Measurements from ENCODE around the gene VPS13D.
"Not testable (repeated sequence)": the region's sequence is repeated elsewhere in the genome, so short reads cannot be mapped to it uniquely, and the experiment has no call there.

VPS13D gene

DNA sequence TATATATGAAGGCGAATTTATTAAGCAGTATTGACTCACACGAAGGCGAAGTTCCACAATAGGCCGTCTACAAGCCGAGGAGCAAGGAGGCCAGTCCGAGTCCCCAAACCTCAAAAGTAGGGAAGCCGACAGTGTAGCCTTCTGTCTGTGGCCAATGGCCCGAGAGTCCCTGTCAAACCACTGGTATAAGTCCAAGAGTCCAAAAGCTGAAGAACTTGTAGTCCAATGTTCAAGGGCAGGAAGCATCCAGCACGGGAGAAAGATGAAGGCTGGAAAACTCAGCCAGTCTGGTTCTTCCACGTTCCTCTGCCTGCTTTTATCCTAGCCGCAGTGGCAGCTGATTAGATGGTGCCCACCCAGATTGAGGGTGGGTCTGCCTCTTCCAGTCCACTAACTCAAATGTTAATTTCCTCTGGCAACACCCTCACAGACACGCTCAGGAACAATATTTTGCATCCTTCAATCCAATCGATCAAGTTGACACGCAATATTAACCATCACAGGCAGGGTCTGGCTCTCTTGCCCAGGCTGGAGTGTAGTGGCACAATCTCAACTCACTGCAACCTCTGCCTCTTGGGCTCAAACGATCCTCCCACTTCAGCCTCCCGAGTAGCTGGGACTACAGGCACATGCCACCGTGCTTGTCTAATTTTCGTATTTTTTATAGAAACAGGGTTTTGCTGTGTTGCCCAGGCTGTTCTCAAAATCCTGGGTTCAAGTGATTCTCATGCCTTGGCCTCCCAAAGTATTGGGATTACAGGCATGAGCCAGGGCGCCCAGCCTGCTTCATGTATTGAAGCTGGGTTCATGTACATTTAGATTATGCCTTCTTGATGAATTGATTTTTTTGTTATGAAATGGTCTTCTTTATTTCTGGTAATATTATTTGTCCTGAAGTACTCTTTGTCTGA lies 302.8 kb downstream of the VPS13D start:
- Histone ChIP-seq H3K4me3 (ENCODE audit: insufficient read depth, low read depth, low read length, poor library complexity, severe bottlenecking) (no peak overlapping the region), H3K36me3 (ENCODE audit: control insufficient read depth, insufficient read depth, low read length) (no peaks in the 10 kb centered on the region), H3K9me3 (ENCODE audit: control insufficient read depth, low read length) (no peaks in the 10 kb centered on the region), H3K27ac (ENCODE audit: insufficient read depth, low read length, poor library complexity, severe bottlenecking) (no peak overlapping the region), H3K4me1 (ENCODE audit: control insufficient read depth, insufficient read depth, low read length, poor library complexity, severe bottlenecking) (no peaks in the 10 kb centered on the region), H3K27me3 (replicated peaks; ENCODE audit: control insufficient read depth, insufficient read depth, low read length, poor library complexity, severe bottlenecking) (no peaks in the 10 kb centered on the region)
- no peak for DNase-seq

DNA sequence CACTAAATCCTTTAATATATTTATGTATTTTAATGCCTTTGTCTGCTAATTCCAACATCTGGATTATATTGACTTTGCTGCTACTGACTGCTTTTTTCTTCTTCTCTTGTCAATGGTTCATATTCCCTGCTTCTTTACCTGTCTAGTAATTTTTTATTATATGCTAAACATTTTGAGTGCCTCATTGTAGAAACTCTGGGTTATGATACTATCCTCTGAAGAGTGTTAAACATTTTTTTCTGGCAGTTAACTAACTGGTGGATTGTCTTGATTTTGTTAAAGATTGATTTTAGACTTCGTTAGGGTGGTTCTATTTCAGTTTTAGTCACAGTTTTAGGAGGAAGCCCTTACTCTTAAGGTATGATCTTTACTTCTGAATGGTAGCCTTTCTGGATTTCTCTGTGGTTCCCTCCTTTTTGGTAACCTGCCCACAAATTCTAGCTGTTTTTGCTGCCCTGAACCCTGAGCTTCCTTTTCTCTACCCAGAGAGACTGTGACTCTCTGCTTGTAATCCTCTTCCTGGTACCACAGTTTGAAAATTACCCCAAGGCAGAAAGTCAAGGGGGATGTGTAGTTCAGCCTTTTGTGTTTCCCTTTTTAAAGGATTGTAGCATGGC lies 306.3 kb downstream of the VPS13D start:
- H3K36me3 ChIP-seq (ENCODE audit: control insufficient read depth, insufficient read depth, low read length) = no peaks in the 10 kb centered on the region
- no peaks in the 10 kb centered on the region for H3K9me3 ChIP-seq (ENCODE audit: control insufficient read depth, low read length)

DNA sequence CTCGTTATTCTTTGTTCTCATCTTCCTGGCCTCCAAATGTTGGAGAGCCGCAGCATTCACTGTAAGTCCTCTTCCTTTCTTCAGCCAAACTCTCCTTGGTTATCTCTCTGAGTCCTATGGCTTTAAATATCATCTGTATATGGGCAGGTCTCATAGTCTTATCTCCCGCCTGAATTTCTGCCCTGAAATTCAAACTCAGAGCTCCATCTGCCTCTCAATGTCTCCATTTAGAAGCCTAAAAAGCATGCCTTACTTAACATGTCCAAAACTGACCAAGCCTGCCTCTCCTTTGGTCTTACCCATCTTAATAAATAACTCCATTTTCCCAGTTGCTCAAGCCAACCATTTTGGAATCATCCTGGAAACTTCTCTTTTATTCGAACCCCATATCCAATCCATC lies 307.5 kb downstream of the VPS13D start:
- Histone ChIP-seq H3K27ac (ENCODE audit: insufficient read depth, low read length, poor library complexity, severe bottlenecking) (no peak overlapping the region), H3K27me3 (replicated peaks; ENCODE audit: control insufficient read depth, insufficient read depth, low read length, poor library complexity, severe bottlenecking) (no peaks in the 10 kb centered on the region), H3K4me1 (ENCODE audit: control insufficient read depth, insufficient read depth, low read length, poor library complexity, severe bottlenecking) (no peaks in the 10 kb centered on the region), H3K9me3 (ENCODE audit: control insufficient read depth, low read length) (no peaks in the 10 kb centered on the region), H3K4me3 (ENCODE audit: insufficient read depth, low read depth, low read length, poor library complexity, severe bottlenecking) (no peak overlapping the region), H3K36me3 (ENCODE audit: control insufficient read depth, insufficient read depth, low read length) (no peaks in the 10 kb centered on the region)
- DNase-seq = no peak

More for the DNA sequence above, 306.3 kb downstream of the VPS13D start:
- H3K4me3 ChIP-seq (ENCODE audit: insufficient read depth, low read depth, low read length, poor library complexity, severe bottlenecking) = no peak overlapping the region
- H3K27ac ChIP-seq (ENCODE audit: insufficient read depth, low read length, poor library complexity, severe bottlenecking) = no peak overlapping the region
- no peaks in the 10 kb centered on the region for H3K4me1 ChIP-seq (ENCODE audit: control insufficient read depth, insufficient read depth, low read length, poor library complexity, severe bottlenecking)
- DNase-seq = no peak
- no peaks in the 10 kb centered on the region for H3K27me3 ChIP-seq (replicated peaks; ENCODE audit: control insufficient read depth, insufficient read depth, low read length, poor library complexity, severe bottlenecking)

DNA sequence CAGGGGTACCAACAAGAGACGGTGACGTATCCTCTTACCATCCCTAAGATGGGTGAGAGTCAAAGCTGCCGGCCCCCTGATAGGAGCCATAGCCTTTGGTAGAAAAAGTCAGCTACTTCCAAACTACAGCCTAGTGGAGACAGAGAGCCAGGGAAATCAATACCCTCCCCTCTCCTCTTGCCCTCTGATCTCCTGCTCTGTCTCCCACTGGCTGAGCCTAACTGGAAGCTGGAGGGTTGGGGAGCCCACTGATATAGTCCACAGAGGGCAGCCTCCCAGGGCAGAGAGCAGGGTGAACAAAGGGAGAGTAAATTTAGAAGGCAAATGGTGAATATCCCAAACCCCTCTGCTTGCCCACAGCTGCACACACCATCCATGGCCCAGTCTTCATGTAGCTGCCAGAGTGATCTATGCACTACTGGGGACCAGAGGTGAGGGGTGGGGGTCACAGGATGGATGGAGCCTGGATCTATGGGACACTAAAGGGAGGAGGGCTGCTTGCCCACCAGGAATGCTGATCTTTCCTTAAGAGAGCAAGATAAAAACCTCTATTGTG lies 308.2 kb downstream of the VPS13D start:
- DNase-seq = no peak
- H3K4me1 ChIP-seq (ENCODE audit: control insufficient read depth, insufficient read depth, low read length, poor library complexity, severe bottlenecking) = no peaks in the 10 kb centered on the region
- H3K9me3 ChIP-seq (ENCODE audit: control insufficient read depth, low read length) = no peaks in the 10 kb centered on the region

DNA sequence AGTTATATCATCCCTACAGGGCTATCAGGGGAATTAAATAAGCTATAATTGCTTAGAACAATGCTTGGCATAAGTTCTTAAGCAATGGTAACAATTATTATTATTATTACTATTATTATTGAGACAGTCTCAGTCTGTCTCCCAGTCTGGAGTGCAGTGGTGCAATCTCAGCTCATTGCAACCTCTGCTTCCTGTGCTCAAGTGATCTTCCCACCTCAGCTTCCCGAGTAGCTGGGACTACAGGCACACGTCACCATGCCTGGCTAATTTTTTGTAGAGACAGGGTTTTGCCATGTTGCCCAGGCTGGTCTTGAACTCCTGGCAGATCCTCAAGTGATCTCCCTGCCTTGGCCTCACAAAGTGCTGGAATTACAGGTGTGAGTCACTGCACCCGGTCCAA lies 308.7 kb downstream of the VPS13D start:
- not testable (repeated sequence) for H3K27me3 ChIP-seq (replicated peaks; ENCODE audit: control insufficient read depth, insufficient read depth, low read length, poor library complexity, severe bottlenecking); H3K4me3 ChIP-seq (ENCODE audit: insufficient read depth, low read depth, low read length, poor library complexity, severe bottlenecking); DNase-seq; H3K27ac ChIP-seq (ENCODE audit: insufficient read depth, low read length, poor library complexity, severe bottlenecking); H3K4me1 ChIP-seq (ENCODE audit: control insufficient read depth, insufficient read depth, low read length, poor library complexity, severe bottlenecking); H3K36me3 ChIP-seq (ENCODE audit: control insufficient read depth, insufficient read depth, low read length); H3K9me3 ChIP-seq (ENCODE audit: control insufficient read depth, low read length)

More for the DNA sequence above, 308.2 kb downstream of the VPS13D start:
- Histone ChIP-seq H3K27ac (ENCODE audit: insufficient read depth, low read length, poor library complexity, severe bottlenecking) (no peak overlapping the region), H3K4me3 (ENCODE audit: insufficient read depth, low read depth, low read length, poor library complexity, severe bottlenecking) (no peak overlapping the region), H3K36me3 (ENCODE audit: control insufficient read depth, insufficient read depth, low read length) (no peaks in the 10 kb centered on the region), H3K27me3 (replicated peaks; ENCODE audit: control insufficient read depth, insufficient read depth, low read length, poor library complexity, severe bottlenecking) (no peaks in the 10 kb centered on the region)

DNA sequence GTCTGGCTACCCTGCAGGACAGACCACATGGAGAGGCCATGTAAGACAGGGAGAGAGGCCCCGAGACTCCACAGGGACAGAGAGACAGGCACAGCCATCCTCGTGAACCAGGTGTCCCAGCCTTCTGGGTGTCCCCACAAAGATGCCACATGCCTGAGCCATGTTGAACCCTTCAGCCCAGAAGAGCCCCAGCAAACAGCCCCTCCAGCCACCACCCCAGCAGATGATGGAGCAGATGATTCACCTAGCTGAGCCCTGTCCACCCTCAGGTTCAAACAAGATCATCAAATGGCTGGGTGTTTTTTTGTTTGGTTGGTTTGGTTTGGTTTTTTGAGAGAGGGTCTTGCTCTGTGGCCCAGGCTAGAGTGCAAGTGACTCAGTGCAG lies 309.5 kb downstream of the VPS13D start:
- Histone ChIP-seq H3K9me3 (ENCODE audit: control insufficient read depth, low read length) (no peaks in the 10 kb centered on the region), H3K4me3 (ENCODE audit: insufficient read depth, low read depth, low read length, poor library complexity, severe bottlenecking) (no peak overlapping the region), H3K36me3 (ENCODE audit: control insufficient read depth, insufficient read depth, low read length) (no peaks in the 10 kb centered on the region), H3K27me3 (replicated peaks; ENCODE audit: control insufficient read depth, insufficient read depth, low read length, poor library complexity, severe bottlenecking) (no peaks in the 10 kb centered on the region), H3K4me1 (ENCODE audit: control insufficient read depth, insufficient read depth, low read length, poor library complexity, severe bottlenecking) (no peaks in the 10 kb centered on the region), H3K27ac (ENCODE audit: insufficient read depth, low read length, poor library complexity, severe bottlenecking) (no peak overlapping the region)
- DNase-seq = no peak

DNA sequence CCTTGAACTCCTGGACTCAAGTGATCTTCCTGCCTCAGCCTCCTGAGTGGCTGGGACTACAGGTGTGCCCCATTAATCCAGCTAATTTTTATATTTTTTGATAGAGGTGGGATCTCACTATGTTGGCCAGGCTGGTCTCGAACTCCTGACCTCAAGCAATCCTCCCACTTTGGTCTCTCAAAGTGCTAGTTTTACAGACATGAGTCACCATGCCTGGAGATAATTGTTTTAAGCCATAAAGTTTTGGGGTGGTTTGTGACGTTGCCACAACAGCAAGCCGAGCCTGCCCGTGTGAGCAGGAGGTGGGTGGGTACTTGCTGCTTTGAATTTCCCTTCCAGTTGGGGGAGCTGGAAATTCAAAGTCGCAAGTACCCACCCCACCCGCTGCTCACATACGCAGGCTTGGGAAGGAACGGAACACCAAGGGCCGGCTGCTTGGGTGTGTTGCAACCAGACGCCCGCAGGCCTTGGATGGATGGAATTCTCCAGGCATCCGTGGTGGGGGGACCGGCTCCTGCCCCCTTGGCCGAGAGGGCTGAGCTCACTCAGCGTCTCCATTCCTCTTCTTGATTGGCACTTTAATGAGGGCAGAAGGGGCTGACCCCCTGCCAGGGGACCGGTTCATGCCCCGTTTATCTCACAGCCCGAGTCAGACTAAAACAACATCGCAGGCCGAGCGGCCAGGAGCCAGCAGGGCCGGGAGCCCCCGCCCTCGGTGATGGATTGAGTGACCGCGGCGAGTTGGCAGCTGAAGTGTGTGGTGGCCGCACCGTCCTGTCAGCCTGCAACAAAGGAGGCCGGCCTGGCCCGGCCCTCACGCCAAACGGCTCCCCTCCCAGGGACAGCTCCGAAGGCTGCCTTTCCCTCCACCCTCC lies 310.1 kb downstream of the VPS13D start:
- no peak for DNase-seq
- Histone ChIP-seq H3K4me3 (ENCODE audit: insufficient read depth, low read depth, low read length, poor library complexity, severe bottlenecking) (no peak overlapping the region), H3K27ac (ENCODE audit: insufficient read depth, low read length, poor library complexity, severe bottlenecking) (no peak overlapping the region)

DNA sequence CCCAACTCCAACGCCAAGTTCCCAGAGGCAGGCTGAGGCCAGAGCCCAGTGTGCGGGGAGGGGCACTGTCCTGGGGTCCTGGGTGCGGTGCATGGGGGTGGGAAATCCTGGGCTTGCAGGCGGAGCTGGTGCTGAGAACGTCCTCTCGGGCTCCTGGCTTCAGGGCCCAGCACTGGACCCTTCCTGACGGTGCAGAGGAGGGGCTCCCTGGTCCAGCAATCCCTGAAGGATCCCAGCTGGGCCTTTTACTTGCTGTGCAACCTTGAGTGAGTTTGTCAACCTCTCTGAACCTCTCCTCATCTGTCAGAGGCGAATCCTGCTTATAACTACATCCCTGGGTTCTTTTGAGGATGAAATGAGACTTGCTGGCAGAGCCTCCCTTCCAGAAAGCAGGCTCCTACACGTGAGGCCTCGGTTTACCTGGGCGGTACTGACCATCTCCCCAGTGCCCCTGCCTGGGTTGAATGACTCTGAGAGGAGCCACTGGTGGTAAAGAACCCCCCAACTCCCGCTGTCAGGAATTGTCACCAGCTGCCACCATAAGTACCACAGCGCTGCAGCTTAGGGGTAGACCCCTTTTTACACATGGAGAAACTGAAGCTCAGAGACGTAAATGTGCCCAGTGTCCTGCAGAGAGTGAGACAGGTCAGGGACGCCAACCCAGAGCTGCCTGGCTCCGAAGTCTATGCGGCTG lies 310.9 kb downstream of the VPS13D start:
- no peak for DNase-seq
- Histone ChIP-seq H3K4me1 (ENCODE audit: control insufficient read depth, insufficient read depth, low read length, poor library complexity, severe bottlenecking) (no peaks in the 10 kb centered on the region), H3K27me3 (replicated peaks; ENCODE audit: control insufficient read depth, insufficient read depth, low read length, poor library complexity, severe bottlenecking) (no peaks in the 10 kb centered on the region), H3K9me3 (ENCODE audit: control insufficient read depth, low read length) (no peaks in the 10 kb centered on the region), H3K27ac (ENCODE audit: insufficient read depth, low read length, poor library complexity, severe bottlenecking) (no peak overlapping the region), H3K36me3 (ENCODE audit: control insufficient read depth, insufficient read depth, low read length) (no peaks in the 10 kb centered on the region), H3K4me3 (ENCODE audit: insufficient read depth, low read depth, low read length, poor library complexity, severe bottlenecking) (no peak overlapping the region)

More for the DNA sequence above, 310.1 kb downstream of the VPS13D start:
- H3K4me1 ChIP-seq (ENCODE audit: control insufficient read depth, insufficient read depth, low read length, poor library complexity, severe bottlenecking) = no peaks in the 10 kb centered on the region
- H3K9me3 ChIP-seq (ENCODE audit: control insufficient read depth, low read length) = no peaks in the 10 kb centered on the region
- H3K27me3 ChIP-seq (replicated peaks; ENCODE audit: control insufficient read depth, insufficient read depth, low read length, poor library complexity, severe bottlenecking) = no peaks in the 10 kb centered on the region
- H3K36me3 ChIP-seq (ENCODE audit: control insufficient read depth, insufficient read depth, low read length) = no peaks in the 10 kb centered on the region

Measured in effector memory CD4-positive, alpha-beta T cell (primary cell).